Bronchial epithelial cell (primary cell): Measurements from ENCODE around the gene LUC7L. TPM values are rescaled to one million over a fixed set of nuclear protein-coding genes. Genes with fewer than 3 reads are reported as not detected.
"Not testable (repeated sequence)": the region's sequence is repeated elsewhere in the genome, so short reads cannot be mapped to it uniquely, and the experiment has no call there.

Experiments
- DNase-seq: peaks from one replicate; pipeline ENCODE4 v3.0.0-alpha.2; 2010; ENCODE audit warnings: low read depth
- FAIRE-seq: peaks from 2 replicates; lab custom pipeline; 2011; peaks lifted over from hg19 to GRCh38; lab: Jason Lieb, UNC
- H3K27me3 ChIP-seq: 2 replicates; pipeline ENCODE4 v1.5.1; 2011; ENCODE audit warnings: low read length; ENCODE audit not compliant: control insufficient read depth, insufficient read depth
- H3K36me3 ChIP-seq: 2 replicates; pipeline ENCODE4 v1.5.1; 2011; ENCODE audit warnings: low read length; ENCODE audit not compliant: control insufficient read depth, insufficient read depth
- H3K4me3 ChIP-seq: 2 replicates; pipeline ENCODE4 v1.5.1; 2011; ENCODE audit warnings: mild to moderate bottlenecking, low read depth, low read length, control low read depth
- total RNA-seq: library from RNA; depleted of rRNA; stranded (reverse); fragments of >200 nt; gene quantifications from 2 replicates; pipeline ENCODE4 v1.2.1, GENCODE V29; 2014
- TF ChIP-seq, protein P1 (sequence below): IDR thresholded peaks from 2 replicates; pipeline ENCODE4 v1.5.1; 2011; ENCODE audit warnings: mild to moderate bottlenecking, moderate library complexity, low read length, control low read depth, inconsistent platforms; ENCODE audit not compliant: insufficient read depth, severe bottlenecking

LUC7L gene
- total RNA-seq, 1 donor from 2014 or later: 29.5 TPM

DNA sequence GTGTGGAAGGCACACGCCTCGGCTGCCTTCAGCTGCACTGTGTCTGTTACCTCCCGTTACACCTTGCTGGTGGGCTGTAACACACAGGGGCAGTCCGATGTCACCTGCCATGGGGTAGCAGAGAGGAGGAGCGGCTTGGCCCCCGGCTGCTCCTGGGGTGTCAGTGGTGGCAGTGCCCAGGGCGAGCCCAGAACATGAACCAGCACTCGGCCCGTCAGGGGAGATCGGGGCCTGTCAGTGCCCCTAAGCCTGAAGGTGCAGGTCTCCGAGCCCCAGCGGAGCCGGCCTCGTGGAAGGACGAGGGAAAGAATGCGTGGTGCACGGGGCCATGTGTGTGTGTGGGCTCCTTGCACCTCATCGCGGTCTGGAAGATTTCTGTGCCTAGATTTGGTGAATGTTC lies 31.1 kb upstream of the LUC7L start:
- H3K4me3 ChIP-seq: no peak overlapping the region
- DNase-seq: no peak
- FAIRE-seq: no peak
- TF ChIP-seq, protein P1, sequence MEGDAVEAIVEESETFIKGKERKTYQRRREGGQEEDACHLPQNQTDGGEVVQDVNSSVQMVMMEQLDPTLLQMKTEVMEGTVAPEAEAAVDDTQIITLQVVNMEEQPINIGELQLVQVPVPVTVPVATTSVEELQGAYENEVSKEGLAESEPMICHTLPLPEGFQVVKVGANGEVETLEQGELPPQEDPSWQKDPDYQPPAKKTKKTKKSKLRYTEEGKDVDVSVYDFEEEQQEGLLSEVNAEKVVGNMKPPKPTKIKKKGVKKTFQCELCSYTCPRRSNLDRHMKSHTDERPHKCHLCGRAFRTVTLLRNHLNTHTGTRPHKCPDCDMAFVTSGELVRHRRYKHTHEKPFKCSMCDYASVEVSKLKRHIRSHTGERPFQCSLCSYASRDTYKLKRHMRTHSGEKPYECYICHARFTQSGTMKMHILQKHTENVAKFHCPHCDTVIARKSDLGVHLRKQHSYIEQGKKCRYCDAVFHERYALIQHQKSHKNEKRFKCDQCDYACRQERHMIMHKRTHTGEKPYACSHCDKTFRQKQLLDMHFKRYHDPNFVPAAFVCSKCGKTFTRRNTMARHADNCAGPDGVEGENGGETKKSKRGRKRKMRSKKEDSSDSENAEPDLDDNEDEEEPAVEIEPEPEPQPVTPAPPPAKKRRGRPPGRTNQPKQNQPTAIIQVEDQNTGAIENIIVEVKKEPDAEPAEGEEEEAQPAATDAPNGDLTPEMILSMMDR: no peak
- H3K36me3 ChIP-seq: peaks cover 10% of the 10 kb centered on the region
- H3K27me3 ChIP-seq: no peaks in the 10 kb centered on the region

DNA sequence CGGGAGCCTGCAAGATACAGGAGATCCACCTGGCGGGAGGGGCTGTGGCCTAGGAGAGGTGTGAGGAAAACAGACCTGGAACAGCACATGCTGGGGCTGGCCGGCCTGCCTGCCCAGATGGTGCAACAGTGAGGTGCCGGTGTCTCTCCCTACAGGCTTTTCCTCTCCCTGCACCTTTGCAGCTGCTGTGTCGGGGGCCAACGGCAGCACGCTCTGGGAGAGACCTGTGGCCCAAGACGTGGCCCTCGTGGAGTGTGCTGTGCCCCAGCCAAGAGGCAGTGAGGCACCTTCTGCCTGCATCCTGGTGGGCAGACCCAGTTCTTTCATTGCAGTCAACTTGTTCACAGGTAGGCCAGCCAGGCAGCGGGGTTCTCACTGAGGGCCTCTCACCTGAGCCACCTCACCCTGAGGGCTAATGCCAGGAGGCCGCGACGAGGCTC lies 30.6 kb upstream of the LUC7L start:
- TF ChIP-seq, protein P1: no peak
- no peak overlapping the region for H3K4me3 ChIP-seq

DNA sequence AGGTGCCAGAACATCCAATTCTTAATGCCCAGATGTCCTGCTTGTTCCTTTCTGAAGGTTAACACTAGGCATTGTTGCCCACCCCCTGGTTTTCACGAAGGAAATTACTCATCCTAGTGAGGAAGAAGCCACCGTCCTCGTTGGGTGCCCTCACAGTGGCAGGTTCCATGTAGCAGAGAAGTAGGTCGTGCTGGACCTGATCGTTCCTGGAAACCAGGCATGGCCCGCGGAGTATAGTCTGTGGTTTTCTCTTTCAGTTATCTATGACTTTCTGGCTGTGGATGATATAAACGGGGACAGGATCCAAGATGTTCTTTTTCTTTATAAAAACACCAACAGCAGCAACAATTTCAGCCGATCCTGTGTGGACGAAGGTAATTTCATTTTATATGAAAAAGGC lies 30.0 kb upstream of the LUC7L start:
- no peaks in the 10 kb centered on the region for H3K27me3 ChIP-seq
- no peak for FAIRE-seq
- H3K36me3 ChIP-seq: peaks cover 10% of the 10 kb centered on the region
- TF ChIP-seq, protein P1: no peak
- H3K4me3 ChIP-seq: no peak overlapping the region
- DNase-seq: no peak

More for the DNA sequence above, 30.6 kb upstream of the LUC7L start:
- DNase-seq (no peak), FAIRE-seq (no peak)
- H3K27me3 ChIP-seq: no peaks in the 10 kb centered on the region
- H3K36me3 ChIP-seq: peaks cover 10% of the 10 kb centered on the region

DNA sequence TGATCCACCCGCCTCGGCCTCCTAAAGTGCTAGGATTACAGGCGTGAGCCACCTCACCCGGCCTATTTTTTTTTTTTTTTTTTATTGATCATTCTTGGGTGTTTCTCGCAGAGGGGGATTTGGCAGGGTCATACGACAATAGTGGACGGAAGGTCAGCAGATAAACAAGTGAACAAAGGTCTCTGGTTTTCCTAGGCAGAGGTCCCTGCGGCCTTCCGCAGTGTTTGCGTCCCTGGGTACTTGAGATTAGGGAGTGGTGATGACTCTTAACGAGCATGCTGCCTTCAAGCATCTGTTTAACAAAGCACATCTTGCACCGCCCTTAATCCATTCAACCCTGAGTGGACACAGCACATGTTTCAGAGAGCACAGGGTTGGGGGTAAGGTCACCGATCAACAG lies 28.8 kb upstream of the LUC7L start:
- H3K27me3 ChIP-seq, DNase-seq, H3K4me3 ChIP-seq, FAIRE-seq: not testable (repeated sequence)
- H3K36me3 ChIP-seq: peaks cover 10% of the 10 kb centered on the region

DNA sequence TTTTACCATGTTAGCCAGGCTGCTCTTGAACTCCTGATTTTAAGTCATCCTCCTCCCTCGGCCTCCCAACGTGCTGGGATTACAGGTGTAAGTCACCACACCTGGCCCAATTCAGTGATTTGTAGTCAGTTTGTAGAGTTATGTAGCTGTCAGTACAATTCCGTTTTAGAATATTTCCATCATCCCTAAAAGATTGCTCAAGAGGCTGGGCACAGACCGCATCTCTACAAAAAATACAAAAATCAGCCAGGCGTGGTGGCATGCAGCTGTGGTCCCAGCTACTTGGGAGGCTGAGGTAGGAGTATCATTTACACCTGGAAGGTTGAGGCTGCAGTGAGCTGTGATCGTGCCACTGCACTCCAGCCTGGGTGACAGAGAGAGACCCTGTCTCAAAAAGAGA lies 25.9 kb upstream of the LUC7L start:
- Histone ChIP-seq H3K27me3 (no peaks in the 10 kb centered on the region), H3K4me3 (no peak overlapping the region), H3K36me3 (peaks cover 7% of the 10 kb centered on the region)
- FAIRE-seq: no peak
- TF ChIP-seq, protein P1: no peak
- no peak for DNase-seq

DNA sequence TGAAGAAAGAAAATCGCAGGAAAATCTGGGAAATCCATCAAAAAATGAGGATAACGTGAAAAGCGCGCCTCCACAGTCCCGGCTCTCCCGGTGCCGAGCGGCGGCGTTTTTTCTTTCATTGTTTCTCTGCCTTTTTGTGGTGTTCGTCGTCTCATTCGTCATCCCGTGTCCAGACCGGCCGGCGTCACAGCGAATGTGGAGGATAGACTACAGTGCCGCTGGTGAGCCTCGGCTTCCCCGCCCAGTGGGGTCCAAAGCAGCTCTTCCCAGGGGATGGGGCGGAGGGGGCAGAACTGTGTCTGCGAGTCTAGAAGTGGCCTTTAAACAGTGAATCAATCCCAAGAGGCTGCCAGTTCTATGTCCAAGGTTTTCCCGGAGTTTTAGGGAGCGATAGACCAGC lies 25.2 kb upstream of the LUC7L start:
- Histone ChIP-seq H3K27me3 (no peaks in the 10 kb centered on the region), H3K4me3 (no peak overlapping the region), H3K36me3 (peaks cover 5% of the 10 kb centered on the region)
- DNase-seq (no peak), FAIRE-seq (no peak)
- TF ChIP-seq, protein P1: no peak
